HEK293T (cell line): ENCODE data around the gene STXBP1.

Source experiments
- LEF1 ChIP-seq: fragments of 450-650 bp; IDR thresholded peaks from 2 replicates; pipeline ENCODE4 v1.6.1; 2017; ENCODE audit warnings: mild to moderate bottlenecking, borderline replicate concordance
- SP1 ChIP-seq: fragments of 450-650 bp; IDR thresholded peaks from 2 replicates; pipeline ENCODE4 v1.6.1; 2017

GRCh38 chr9:127585161-127585819, 26.8 kb upstream of the STXBP1 start:
- TF ChIP-seq SP1 (no peak), LEF1 (no peak)
